OCI-LY7 (cell line): Measurements from ENCODE around the gene SLC25A26.

Experiments
- EZH2phosphoT487 ChIP-seq: fragments of 200-600 bp; sonication (generic); IDR thresholded peaks from 2 replicates; pipeline ENCODE4 v1.6.1; 2018; ENCODE audit warnings: low read depth, borderline replicate concordance, mild to moderate bottlenecking, mixed run types, antibody characterized with exemption, low read length, moderate library complexity, mixed read lengths
- TF ChIP-seq, protein P1 (sequence below): fragments of 200-600 bp; sonication (generic); conservative IDR thresholded peaks from 2 replicates; pipeline ENCODE4 v1.5.1; 2014; ENCODE audit warnings: mild to moderate bottlenecking, antibody characterized with exemption, low read length, moderate library complexity, mixed read lengths

GRCh38 chr3:66172394-66172793, 48.4 kb upstream of the SLC25A26 start:
- TF ChIP-seq, protein P1, sequence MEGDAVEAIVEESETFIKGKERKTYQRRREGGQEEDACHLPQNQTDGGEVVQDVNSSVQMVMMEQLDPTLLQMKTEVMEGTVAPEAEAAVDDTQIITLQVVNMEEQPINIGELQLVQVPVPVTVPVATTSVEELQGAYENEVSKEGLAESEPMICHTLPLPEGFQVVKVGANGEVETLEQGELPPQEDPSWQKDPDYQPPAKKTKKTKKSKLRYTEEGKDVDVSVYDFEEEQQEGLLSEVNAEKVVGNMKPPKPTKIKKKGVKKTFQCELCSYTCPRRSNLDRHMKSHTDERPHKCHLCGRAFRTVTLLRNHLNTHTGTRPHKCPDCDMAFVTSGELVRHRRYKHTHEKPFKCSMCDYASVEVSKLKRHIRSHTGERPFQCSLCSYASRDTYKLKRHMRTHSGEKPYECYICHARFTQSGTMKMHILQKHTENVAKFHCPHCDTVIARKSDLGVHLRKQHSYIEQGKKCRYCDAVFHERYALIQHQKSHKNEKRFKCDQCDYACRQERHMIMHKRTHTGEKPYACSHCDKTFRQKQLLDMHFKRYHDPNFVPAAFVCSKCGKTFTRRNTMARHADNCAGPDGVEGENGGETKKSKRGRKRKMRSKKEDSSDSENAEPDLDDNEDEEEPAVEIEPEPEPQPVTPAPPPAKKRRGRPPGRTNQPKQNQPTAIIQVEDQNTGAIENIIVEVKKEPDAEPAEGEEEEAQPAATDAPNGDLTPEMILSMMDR: no peak
- TF ChIP-seq EZH2phosphoT487: no peak
